Right lung (tissue), 5 donors: Measurements from ENCODE around the gene CACNA1I. TPM values are rescaled to one million over a fixed set of nuclear protein-coding genes. Genes with fewer than 3 reads are reported as not detected.

Experiments
- DNase-seq, 2 donors: peaks; one replicate each; pipeline ENCODE4 v3.0.0-alpha.2; 2013
- polyA plus RNA-seq, 5 donors: library from polyadenylated mRNA; unstranded; fragments of 120-200 nt; gene quantifications; one replicate each; pipeline versions ENCODE4 v1.2.1 to v1.2.3, GENCODE V29; 2013; ENCODE audit warnings: inconsistent platforms in 1 of 5, low replicate concordance in 1 of 5; ENCODE audit not compliant: insufficient read length in 5 of 5, insufficient read depth in 1 of 5

Gene CACNA1I
- polyA plus RNA-seq, 5 donors = 0.05 to 0.10 (median 0.09) TPM

- DNase-seq = no peak
These were observed 78.0 kb downstream of the CACNA1I start for GRCh38 chr22:39648630-39648950.

GRCh38 chr22:39649500-39650089 is 79.0 kb downstream of the CACNA1I start:
- no peak for DNase-seq

GRCh38 chr22:39651053-39651996 is 80.8 kb downstream of the CACNA1I start:
- peak; percentile 87 to 89 for DNase-seq

- no peak for DNase-seq
These were observed 82.6 kb downstream of the CACNA1I start for GRCh38 chr22:39652990-39653786.

GRCh38 chr22:39653787-39654077 is 83.2 kb downstream of the CACNA1I start:
- no peak for DNase-seq

- no peak for DNase-seq
These were observed 83.8 kb downstream of the CACNA1I start for GRCh38 chr22:39654131-39654926.

- no peak for DNase-seq
These were observed 84.5 kb downstream of the CACNA1I start for GRCh38 chr22:39655004-39655579.

GRCh38 chr22:39655831-39656230 is 85.3 kb downstream of the CACNA1I start:
- DNase-seq = no peak

- no peak for DNase-seq
These were observed 86.2 kb downstream of the CACNA1I start for GRCh38 chr22:39656495-39657490.

GRCh38 chr22:39658367-39658766 is 87.8 kb downstream of the CACNA1I start:
- DNase-seq = no peak

- no peak for DNase-seq
These were observed 88.4 kb downstream of the CACNA1I start for GRCh38 chr22:39658806-39659463.

- DNase-seq = no peak
These were observed 90.9 kb downstream of the CACNA1I start for GRCh38 chr22:39661501-39661841.

GRCh38 chr22:39661842-39662685 is 91.5 kb downstream of the CACNA1I start:
- DNase-seq = no peak

- no peak for DNase-seq
These were observed 92.1 kb downstream of the CACNA1I start for GRCh38 chr22:39662686-39663052.

GRCh38 chr22:39663751-39664150 is 93.2 kb downstream of the CACNA1I start:
- DNase-seq = no peak

- DNase-seq = no peak
These were observed 94.1 kb downstream of the CACNA1I start for GRCh38 chr22:39664485-39665200.

GRCh38 chr22:39665229-39665628 is 94.7 kb downstream of the CACNA1I start:
- DNase-seq = no peak
